ENCODE data around the gene CREB5.

Gene CREB5

GRCh38 chr7:28619256-28619655 lies 206.9 kb downstream of the CREB5 start:
- no peak for DNase-seq

- DNase-seq = no peak
Measured at GRCh38 chr7:28621369-28621841, 209.1 kb downstream of the CREB5 start.

- DNase-seq = peak; percentile 71
Measured at GRCh38 chr7:28623105-28623730, 210.9 kb downstream of the CREB5 start.

GRCh38 chr7:28623863-28624262 lies 211.5 kb downstream of the CREB5 start:
- no peak for DNase-seq

- DNase-seq = peak; percentile 73
Measured at GRCh38 chr7:28625432-28625831, 213.1 kb downstream of the CREB5 start.

GRCh38 chr7:28626221-28626620 lies 213.9 kb downstream of the CREB5 start:
- DNase-seq = peak; percentile 17

- peak; percentile 52 for DNase-seq
Measured at GRCh38 chr7:28626624-28627262, 214.4 kb downstream of the CREB5 start.

GRCh38 chr7:28627263-28627653 lies 214.9 kb downstream of the CREB5 start:
- peak; percentile 55 for DNase-seq

GRCh38 chr7:28627896-28628295 lies 215.6 kb downstream of the CREB5 start:
- DNase-seq = no peak

GRCh38 chr7:28629216-28629842 lies 217.0 kb downstream of the CREB5 start:
- DNase-seq = peak; percentile 44

- DNase-seq = peak; percentile 87
Measured at GRCh38 chr7:28630350-28630749, 218.0 kb downstream of the CREB5 start.

GRCh38 chr7:28631995-28632394 lies 219.7 kb downstream of the CREB5 start:
- DNase-seq = no peak

- DNase-seq = no peak
Measured at GRCh38 chr7:28638914-28639313, 226.6 kb downstream of the CREB5 start.

- no peak for DNase-seq
Measured at GRCh38 chr7:28640001-28640400, 227.7 kb downstream of the CREB5 start.

- DNase-seq = no peak
Measured at GRCh38 chr7:28641752-28642545, 229.6 kb downstream of the CREB5 start.

- peak; percentile 60 for DNase-seq
Measured at GRCh38 chr7:28643188-28643569, 230.9 kb downstream of the CREB5 start.

GRCh38 chr7:28643584-28644340 lies 231.4 kb downstream of the CREB5 start:
- no peak for DNase-seq

GRCh38 chr7:28645866-28646265 lies 233.5 kb downstream of the CREB5 start:
- no peak for DNase-seq

- DNase-seq = no peak
Measured at GRCh38 chr7:28646376-28647075, 234.2 kb downstream of the CREB5 start.

GRCh38 chr7:28647076-28647421 lies 234.7 kb downstream of the CREB5 start:
- no peak for DNase-seq

GRCh38 chr7:28649189-28649588 lies 236.9 kb downstream of the CREB5 start:
- no peak for DNase-seq

- DNase-seq = no peak
Measured at GRCh38 chr7:28649811-28650210, 237.5 kb downstream of the CREB5 start.
